GM21367 (cell line): ENCODE results near the gene LCE7A.
A peak's percentile ranks its signal among the peaks of the same experiment; 100 is the strongest.

Experiments used
- ATAC-seq: cut with Tn5 transposase; IDR thresholded peaks from one replicate; pipeline ENCODE4 v1.9.1; 2021; ENCODE audit not compliant: unreplicated experiment

LCE7A gene

GRCh38 chr1:152879559-152880198 lies 19.9 kb downstream of the LCE7A start:
- no peak for ATAC-seq

GRCh38 chr1:152880316-152880715 lies 20.5 kb downstream of the LCE7A start:
- ATAC-seq: no peak

DNA sequence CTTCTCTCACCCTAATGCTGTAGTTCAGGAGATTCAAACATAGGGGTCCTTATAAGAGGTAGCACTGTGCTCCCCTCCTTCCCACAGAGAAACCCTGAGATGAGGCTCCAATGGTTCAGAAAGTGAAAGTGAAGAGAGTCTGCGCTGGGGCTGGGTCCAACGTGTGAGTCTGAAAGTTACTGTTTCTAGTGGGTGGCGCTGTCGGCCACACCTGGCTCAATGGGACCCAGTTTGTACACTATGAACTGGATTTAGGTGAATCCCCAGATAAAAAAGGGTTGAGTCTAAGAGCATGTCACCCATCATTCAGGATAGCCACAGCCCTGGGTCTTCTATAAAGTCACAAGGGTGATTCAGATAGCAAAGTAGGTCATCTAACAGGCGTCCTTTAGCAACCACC lies 21.1 kb downstream of the LCE7A start:
- ATAC-seq: peak; percentile 47

DNA sequence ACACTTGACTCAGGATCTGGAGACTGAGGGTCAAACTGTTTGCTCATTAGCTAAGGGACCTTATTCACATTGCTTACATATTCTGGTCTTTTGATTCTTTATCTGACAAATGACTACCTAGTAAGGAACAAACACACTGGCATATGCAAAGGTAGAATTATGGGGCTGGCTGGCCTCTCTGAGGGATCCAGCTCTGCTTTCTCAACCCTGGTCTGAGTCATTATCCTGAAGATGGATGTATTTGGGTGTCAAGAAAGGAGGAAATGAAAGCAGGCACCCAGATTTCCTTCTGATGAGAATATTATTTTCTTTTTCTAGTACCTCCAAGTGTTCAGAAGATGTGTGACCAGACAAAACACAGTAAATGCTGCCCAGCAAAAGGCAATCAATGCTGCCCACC lies 24.3 kb downstream of the LCE7A start:
- ATAC-seq: no peak

GRCh38 chr1:152884506-152884905 lies 24.7 kb downstream of the LCE7A start:
- ATAC-seq: no peak

DNA sequence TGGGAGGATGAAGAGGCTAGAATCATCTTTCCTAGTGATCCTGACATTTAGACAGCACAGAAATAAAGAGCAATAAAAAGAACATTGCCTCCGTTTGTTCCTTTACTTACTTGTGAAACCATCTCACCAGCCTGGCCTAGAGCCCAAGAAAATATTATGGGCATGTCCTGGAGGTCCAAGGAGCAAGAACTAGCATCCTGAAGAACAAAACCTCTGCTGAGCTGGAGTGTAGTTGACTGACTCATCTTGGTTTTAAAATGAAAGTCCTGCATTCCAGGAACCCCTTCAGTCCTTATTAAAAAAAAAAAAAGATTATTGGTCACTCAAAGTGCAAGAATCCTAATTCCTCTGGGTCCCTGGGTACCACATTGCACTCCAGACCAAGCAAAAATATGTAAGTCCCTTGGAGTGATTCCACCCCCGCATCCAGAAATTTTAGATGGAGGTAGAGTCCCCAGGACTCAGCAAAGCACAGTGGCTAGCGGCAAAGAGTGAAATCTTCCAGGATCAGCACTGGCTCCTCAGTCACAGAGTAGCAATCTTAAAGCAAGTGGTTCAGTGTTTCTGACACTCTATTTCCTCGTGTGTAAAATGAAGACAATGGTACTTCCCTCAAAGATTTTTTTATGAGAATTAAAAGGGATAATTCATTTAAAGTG lies 25.3 kb downstream of the LCE7A start:
- ATAC-seq: no peak

GRCh38 chr1:152886085-152886484 lies 26.3 kb downstream of the LCE7A start:
- ATAC-seq: no peak

- no peak for ATAC-seq
These were observed 27.1 kb downstream of the LCE7A start for GRCh38 chr1:152886758-152887409.

DNA sequence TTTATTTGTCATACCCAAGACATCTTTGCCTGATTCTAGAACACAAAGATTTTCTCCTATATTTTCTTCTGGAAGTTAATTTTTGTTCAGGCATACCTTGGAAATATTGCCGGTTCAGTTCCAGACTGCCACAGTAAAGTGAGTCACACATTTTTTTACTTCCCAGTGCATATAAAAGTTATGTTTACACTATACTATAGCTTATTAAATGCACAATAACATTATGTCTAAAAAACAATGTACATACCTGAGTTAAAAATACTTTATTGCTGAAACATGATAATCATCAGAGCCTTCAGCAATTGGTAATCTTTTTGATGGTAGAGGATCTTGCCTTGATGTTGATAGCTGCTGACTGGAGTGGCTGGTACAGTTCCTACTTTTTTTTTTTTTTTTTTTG lies 28.3 kb downstream of the LCE7A start:
- ATAC-seq: no peak

DNA sequence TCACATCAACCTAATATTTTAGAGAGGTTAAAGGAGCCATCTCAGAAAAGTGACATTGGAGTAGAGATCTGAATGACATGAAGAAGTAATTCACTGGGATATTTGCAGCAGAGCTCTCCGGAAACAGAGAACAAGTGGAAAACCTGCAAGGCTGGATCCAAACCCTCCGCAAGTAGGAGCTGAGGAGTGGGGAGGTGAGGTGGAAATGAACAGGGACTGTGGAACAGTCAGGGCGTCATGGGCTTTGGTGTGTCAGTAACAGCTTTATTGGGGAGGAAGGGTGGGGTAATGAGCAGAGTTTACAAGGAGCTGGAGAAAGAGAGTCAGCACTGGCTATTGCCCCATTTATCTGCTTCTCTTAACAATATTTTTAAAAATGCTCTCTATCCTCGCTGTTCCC lies 39.2 kb downstream of the LCE7A start:
- ATAC-seq: no peak

- ATAC-seq: no peak
These were observed 40.1 kb downstream of the LCE7A start for GRCh38 chr1:152899883-152900282.

DNA sequence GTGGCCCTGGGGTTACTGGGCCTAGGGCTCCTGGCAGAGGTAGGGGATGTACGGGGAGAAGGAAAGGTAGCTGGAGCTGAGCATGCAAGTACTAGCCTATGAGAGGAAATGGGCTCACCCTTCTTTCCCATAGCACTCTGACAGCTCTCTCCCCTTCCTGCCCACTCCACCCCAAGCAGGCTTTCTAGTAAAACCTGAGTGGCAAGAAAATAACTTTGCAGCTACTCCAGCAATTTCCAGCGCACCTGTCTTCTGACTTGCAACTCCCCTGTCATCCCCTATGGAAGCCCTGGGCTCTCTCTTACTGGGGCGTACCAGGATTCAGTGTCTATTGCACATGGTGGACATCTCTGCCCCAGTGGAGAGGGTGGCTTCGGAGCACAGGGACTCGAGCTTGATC lies 41.8 kb downstream of the LCE7A start:
- no peak for ATAC-seq

GRCh38 chr1:152902636-152903035 lies 42.8 kb downstream of the LCE7A start:
- ATAC-seq: no peak

GRCh38 chr1:152904688-152905440 lies 45.1 kb downstream of the LCE7A start:
- ATAC-seq: no peak

GRCh38 chr1:152906023-152906565 lies 46.3 kb downstream of the LCE7A start:
- ATAC-seq: no peak

GRCh38 chr1:152907686-152908601 lies 48.1 kb downstream of the LCE7A start, which contains the start of gene IVL:
Gene IVL (plus strand): TSS chr1:152908546. CDS start chr1:152909798, 1,252 bp downstream.
- no peak for ATAC-seq

GRCh38 chr1:152909206-152909605 lies 49.4 kb downstream of the LCE7A start:
- no peak for ATAC-seq
